OCI-LY7 (cell line): ENCODE measurements around the gene BCAS4. TPM values are rescaled to one million over a fixed set of nuclear protein-coding genes. Genes with fewer than 3 reads are reported as not detected.
A peak's percentile ranks its signal among the peaks of the same experiment; 100 is the strongest.

Experiments used
- BruUV-seq: library from RNA; stranded (reverse); fragments of 400-500 nt; replicated peaks from 2 replicates; lab custom pipeline; 2021; lab: Mats Ljungman, UMichigan
- CTCF ChIA-PET: fragments of 300-600 bp; sonication (Branson Sonifier 250); formaldehyde crosslinking; loops from one replicate; lab custom pipeline; 2022; ENCODE audit warnings: antibody characterized with exemption; ENCODE audit not compliant: unreplicated experiment; lab: Charles Lee
- POLR2A ChIA-PET: fragments of 300-600 bp; sonication (Branson Sonifier 250); formaldehyde crosslinking; loops from one replicate; lab custom pipeline; 2022; ENCODE audit warnings: antibody characterized with exemption; lab: Charles Lee
- DNase-seq: peaks from one replicate; pipeline ENCODE4 v3.0.0-alpha.2; 2015; ENCODE audit warnings: low spot score
- H2AFZ ChIP-seq: fragments of 200-600 bp; sonication (generic), shearing (Covaris generic); 2 replicates; pipeline ENCODE4 v1.6.1; 2014; ENCODE audit warnings: mild to moderate bottlenecking, antibody characterized with exemption, low read length, moderate library complexity
- H3K27ac ChIP-seq: fragments of 200-600 bp; sonication (generic); 2 replicates; pipeline ENCODE4 v1.5.1; 2014; ENCODE audit warnings: mixed run types, low read depth, mild to moderate bottlenecking, moderate library complexity, low read length, inconsistent platforms; ENCODE audit not compliant: poor library complexity, severe bottlenecking
- H3K36me3 ChIP-seq: fragments of 200-600 bp; sonication (generic); 2 replicates; pipeline ENCODE4 v1.6.1; 2014; ENCODE audit warnings: mild to moderate bottlenecking, antibody characterized with exemption, low read length, moderate library complexity, mixed read lengths; ENCODE audit not compliant: insufficient read depth
- H3K4me1 ChIP-seq: fragments of 200-600 bp; sonication (generic); 2 replicates; pipeline ENCODE4 v1.5.1; 2014; ENCODE audit warnings: mild to moderate bottlenecking, low read length; ENCODE audit not compliant: insufficient read depth, poor library complexity, severe bottlenecking
- H3K4me2 ChIP-seq: fragments of 200-600 bp; sonication (generic); 2 replicates; pipeline ENCODE4 v1.6.1; 2014; ENCODE audit warnings: mild to moderate bottlenecking, low read length
- H3K4me3 ChIP-seq: fragments of 200-600 bp; sonication (generic); 2 replicates; pipeline ENCODE4 v1.5.1; 2014; ENCODE audit warnings: mild to moderate bottlenecking, low read depth, low read length; ENCODE audit not compliant: poor library complexity, severe bottlenecking
- H3K79me2 ChIP-seq: fragments of 200-600 bp; sonication (generic); 2 replicates; pipeline ENCODE4 v1.6.1; 2016; ENCODE audit warnings: low read depth, mild to moderate bottlenecking, low read length, moderate library complexity, mixed read lengths; ENCODE audit not compliant: insufficient read depth
- H3K9me2 ChIP-seq: fragments of 200-600 bp; sonication (generic); 2 replicates; pipeline ENCODE4 v1.6.1; 2016; ENCODE audit warnings: mild to moderate bottlenecking, low read length, mixed read lengths; ENCODE audit not compliant: insufficient read depth
- H3K9me3 ChIP-seq: fragments of 200-600 bp; sonication (generic); 2 replicates; pipeline ENCODE4 v1.6.1; 2014; ENCODE audit warnings: mild to moderate bottlenecking, mixed run types, low read length, mixed read lengths
- H4K20me1 ChIP-seq: fragments of 200-600 bp; sonication (generic); 2 replicates; pipeline ENCODE4 v1.6.1; 2014; ENCODE audit warnings: mild to moderate bottlenecking, antibody characterized with exemption, low read length, moderate library complexity, mixed read lengths; ENCODE audit not compliant: insufficient read depth
- CTCF ChIP-seq: fragments of 200-600 bp; sonication (generic); conservative IDR thresholded peaks from 2 replicates; pipeline ENCODE4 v1.5.1; 2014; ENCODE audit warnings: mild to moderate bottlenecking, antibody characterized with exemption, low read length, moderate library complexity, mixed read lengths
- EZH2phosphoT487 ChIP-seq: fragments of 200-600 bp; sonication (generic); IDR thresholded peaks from 2 replicates; pipeline ENCODE4 v1.6.1; 2018; ENCODE audit warnings: low read depth, borderline replicate concordance, mild to moderate bottlenecking, mixed run types, antibody characterized with exemption, low read length, moderate library complexity, mixed read lengths
- intact Hi-C: fragments of 100-400 bp; cut with micrococcal nuclease; formaldehyde crosslinking; loops from one replicate; pipeline ENCODE4 v1.10.0; 2022; ENCODE audit not compliant: unreplicated experiment
- total RNA-seq, 2 experiments: library from RNA; depleted of rRNA in 1 of 2; stranded (reverse); fragments of >200 nt in 1 of 2; shearing (Covaris generic) in 1 of 2; gene quantifications; 2 replicates each; pipeline ENCODE4 v1.2.3, GENCODE V29; 2014 to 2022

BCAS4 gene
- total RNA-seq, 2 experiments from 2014 or later: 173 to 181 TPM

- peak; percentile 49 for DNase-seq
- BruUV-seq: no TSS peak
- POLR2A ChIA-PET: interaction anchor here (0.7 to 1.6 kb wide), 5 partner anchors 9 to 807 kb away, joined by 3 to 6 read pairs (median 4); no protein-coding TSS in a partner anchor
- Histone ChIP-seq H2AFZ (peak overlapping the region; percentile 14; the same call in 1 of the 2 replicates), H3K4me2 (peak overlapping the region; percentile 41), H3K36me3 (no peaks in the 10 kb centered on the region), H3K9me2 (no peaks in the 10 kb centered on the region), H3K79me2 (no peaks in the 10 kb centered on the region), H3K9me3 (no peaks in the 10 kb centered on the region), H3K27ac (no peak overlapping the region), H3K4me3 (no peak overlapping the region), H3K4me1 (peaks cover 30% of the 10 kb centered on the region), H4K20me1 (no peaks in the 10 kb centered on the region)
- TF ChIP-seq EZH2phosphoT487 (no peak), CTCF (peak; percentile 75)
- intact Hi-C loops: loop anchor here (10.0 kb wide), 1 partner anchor 124 kb away; no protein-coding TSS in a partner anchor
- CTCF ChIA-PET: no interaction called here
These were observed 6.5 kb upstream of the BCAS4 start for GRCh38 chr20:50788045-50788991.

GRCh38 chr20:50789968-50790650, 4.8 kb upstream of the BCAS4 start:
- H3K4me2 ChIP-seq: peak overlapping the region; percentile 64
- intact Hi-C loops: loop anchor here (5.0 to 10.0 kb wide), 2 partner anchors 125 to 517 kb away; no protein-coding TSS in a partner anchor
- CTCF ChIA-PET: interaction anchor here (0.5 to 1.0 kb wide), 3 partner anchors 23 to 1495 kb away, joined by 3 to 4 read pairs (median 3); no protein-coding TSS in a partner anchor

More at GRCh38 chr20:50789968-50790650, 4.8 kb upstream of the BCAS4 start:
- H3K9me2 ChIP-seq: no peaks in the 10 kb centered on the region
- no TSS peak for BruUV-seq
- peak overlapping the region; percentile 89 for H2AFZ ChIP-seq
- H3K79me2 ChIP-seq: no peaks in the 10 kb centered on the region; the same call in 1 of the 2 replicates
- peak overlapping the region; percentile 46 for H3K27ac ChIP-seq
- POLR2A ChIA-PET: interaction anchor here (0.6 to 1.5 kb wide), 7 partner anchors 8 to 192 kb away, joined by 3 to 5 read pairs (median 4); partner anchors contain the start of genes DPM1 and MOCS3
- TF ChIP-seq EZH2phosphoT487 (no peak), CTCF (no peak)
- H3K9me3 ChIP-seq: no peaks in the 10 kb centered on the region
- no peak for DNase-seq
- no peak overlapping the region for H3K4me3 ChIP-seq
- no peaks in the 10 kb centered on the region for H4K20me1 ChIP-seq
- no peaks in the 10 kb centered on the region for H3K36me3 ChIP-seq
- peaks cover 42% of the 10 kb centered on the region for H3K4me1 ChIP-seq
